Loucy (cell line): ENCODE data around the gene BRIP1.

ENCODE experiments used
- CTCF ChIP-seq: fragments of 200-600 bp; sonication (generic); conservative IDR thresholded peaks from 2 replicates; pipeline ENCODE4 v1.5.1; 2014; ENCODE audit warnings: mild to moderate bottlenecking, antibody characterized with exemption, low read length
- EZH2phosphoT487 ChIP-seq: fragments of 200-600 bp; IDR thresholded peaks from 2 replicates; pipeline ENCODE4 v1.6.1; 2018; ENCODE audit warnings: antibody characterized with exemption, mild to moderate bottlenecking, moderate library complexity, borderline replicate concordance

DNA sequence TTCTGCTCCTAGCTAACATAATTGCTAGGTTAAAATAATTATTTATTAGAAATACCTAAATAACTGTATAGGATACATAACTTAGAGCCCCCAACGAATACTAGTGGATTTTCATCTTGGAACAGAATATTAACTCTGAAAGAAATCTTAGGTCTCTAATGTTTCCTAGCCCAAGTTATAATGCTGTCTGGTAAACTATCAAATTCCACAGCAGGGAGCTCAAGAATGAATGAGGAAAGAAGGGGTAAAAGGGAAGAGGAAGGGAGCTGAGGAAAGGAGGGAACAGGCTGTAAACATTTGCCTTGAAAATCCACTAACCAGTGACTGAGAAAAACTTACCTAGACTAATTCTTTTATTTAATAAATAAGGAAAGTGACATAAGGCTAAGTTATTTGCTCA lies 179.2 kb downstream of the BRIP1 start:
- TF ChIP-seq CTCF (no peak), EZH2phosphoT487 (no peak)
